ENCODE results near the gene CACNA1H.
A peak's percentile ranks its signal among the peaks of the same experiment; 100 is the strongest.
"Not testable (repeated sequence)": the region's sequence is repeated elsewhere in the genome, so short reads cannot be mapped to it uniquely, and the experiment has no call there.

CACNA1H gene

DNA sequence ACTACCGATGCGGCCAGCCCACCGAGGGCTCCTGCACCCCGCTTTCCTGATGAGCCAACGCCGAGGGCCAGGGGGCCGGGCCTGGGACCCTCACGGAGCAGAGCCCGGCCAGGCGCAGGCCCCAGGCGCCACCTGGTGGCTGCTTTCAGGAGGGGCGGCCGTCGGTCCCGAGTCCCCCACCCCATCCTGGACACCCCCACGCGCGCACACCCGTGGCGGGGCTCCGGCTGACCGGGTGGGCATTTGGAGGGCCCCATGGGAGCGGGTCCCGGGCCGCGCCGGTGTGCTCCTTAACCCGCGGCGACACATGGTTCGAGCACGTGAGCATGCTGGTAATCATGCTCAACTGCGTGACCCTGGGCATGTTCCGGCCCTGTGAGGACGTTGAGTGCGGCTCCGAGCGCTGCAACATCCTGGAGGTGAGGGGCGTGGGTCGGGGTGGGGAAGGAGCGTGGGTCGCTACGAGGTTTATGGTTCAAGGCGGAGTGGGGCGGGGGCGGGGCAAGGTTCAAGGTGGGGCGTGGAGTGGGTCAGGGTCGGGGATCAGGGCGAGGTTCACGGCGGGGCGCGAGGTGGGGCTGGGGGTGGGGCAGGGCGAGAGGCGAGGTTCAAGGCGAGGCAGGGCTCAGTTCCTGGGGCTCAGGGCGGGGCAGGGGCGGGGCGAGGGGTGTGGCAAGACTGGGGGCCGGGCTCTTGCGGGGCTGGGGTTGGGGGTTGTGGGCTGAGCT lies 41.9 kb downstream of the CACNA1H start:
- DNase-seq: peak; percentile 5

DNA sequence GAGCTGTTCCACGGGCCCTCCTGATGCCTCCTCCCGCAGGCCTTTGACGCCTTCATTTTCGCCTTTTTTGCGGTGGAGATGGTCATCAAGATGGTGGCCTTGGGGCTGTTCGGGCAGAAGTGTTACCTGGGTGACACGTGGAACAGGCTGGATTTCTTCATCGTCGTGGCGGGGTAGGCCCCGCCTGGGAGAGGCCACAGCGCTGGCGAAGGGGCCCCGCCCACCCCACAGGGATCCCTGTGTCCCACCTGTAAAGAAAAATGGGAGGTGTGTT lies 42.4 kb downstream of the CACNA1H start:
- DNase-seq: no peak

DNA sequence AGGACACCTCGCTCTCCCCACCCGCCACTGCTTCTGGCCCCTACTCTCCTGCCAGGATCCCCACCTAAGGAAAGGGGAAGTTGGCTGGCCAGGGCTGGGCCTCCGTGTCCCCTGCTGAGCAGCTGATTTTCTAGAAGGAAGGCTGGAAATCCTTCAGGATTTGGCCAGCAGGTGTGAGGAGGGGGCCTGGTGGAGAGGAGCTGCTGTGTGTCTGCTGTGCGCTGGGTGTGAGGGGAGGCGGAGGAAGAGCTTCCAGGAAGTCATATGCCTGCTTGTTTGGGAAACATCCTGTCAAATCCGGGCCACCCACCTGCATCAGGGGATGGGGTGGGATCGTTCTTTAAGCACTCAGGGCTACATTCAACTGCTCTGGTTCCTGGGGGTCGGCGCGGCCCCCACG lies 43.6 kb downstream of the CACNA1H start:
- no peak for DNase-seq

DNA sequence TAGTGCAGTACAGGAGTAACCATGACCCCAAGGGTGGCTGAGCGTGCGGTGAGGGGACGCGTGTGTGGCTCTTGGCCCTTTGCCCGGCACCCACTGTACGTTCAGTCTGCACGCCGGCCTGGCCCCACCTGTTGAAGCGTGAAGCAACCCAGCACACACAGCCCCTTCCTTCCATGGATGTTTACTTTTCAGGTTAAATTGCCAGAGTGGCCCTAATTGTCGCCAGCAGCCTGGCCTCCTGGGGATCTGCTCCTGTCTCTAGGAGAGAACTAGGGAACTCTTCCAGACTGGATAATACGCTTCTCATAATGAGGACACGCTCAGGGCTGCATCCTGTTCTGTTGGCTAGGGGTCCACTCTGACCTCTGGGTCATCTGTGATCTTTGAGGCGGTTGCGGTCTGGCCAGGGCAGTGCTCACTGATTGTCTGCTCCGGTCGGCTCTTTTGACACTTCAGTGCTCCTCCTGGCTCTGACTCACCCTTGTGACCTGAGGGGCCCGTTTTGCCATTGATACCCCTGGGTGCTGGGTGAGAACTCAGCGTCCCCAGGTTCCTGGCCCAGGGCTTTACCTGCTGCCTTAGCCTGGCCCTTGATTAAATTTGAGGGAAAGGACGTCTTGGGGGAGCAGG lies 44.4 kb downstream of the CACNA1H start:
- DNase-seq: peak; percentile 89

DNA sequence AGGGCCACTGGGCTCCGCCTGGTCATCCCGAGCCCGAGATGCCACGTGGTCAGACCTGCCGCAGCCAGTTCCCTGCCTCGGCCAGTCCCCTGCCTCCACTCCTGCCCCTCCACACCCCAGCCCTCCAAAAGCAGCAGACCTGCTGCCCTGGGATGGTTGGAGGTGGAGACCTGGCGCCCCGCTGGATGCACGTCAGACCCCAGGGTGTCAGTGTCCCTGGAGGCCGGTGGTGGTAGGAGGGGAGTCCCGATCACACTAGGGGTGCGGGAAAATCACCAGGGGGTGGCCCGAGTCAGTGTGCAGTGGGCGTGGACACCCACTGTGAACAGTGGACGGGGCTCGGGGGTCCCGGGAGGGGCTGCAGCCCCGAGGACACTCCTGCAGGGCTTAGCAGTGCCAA lies 45.3 kb downstream of the CACNA1H start:
- DNase-seq: no peak

DNA sequence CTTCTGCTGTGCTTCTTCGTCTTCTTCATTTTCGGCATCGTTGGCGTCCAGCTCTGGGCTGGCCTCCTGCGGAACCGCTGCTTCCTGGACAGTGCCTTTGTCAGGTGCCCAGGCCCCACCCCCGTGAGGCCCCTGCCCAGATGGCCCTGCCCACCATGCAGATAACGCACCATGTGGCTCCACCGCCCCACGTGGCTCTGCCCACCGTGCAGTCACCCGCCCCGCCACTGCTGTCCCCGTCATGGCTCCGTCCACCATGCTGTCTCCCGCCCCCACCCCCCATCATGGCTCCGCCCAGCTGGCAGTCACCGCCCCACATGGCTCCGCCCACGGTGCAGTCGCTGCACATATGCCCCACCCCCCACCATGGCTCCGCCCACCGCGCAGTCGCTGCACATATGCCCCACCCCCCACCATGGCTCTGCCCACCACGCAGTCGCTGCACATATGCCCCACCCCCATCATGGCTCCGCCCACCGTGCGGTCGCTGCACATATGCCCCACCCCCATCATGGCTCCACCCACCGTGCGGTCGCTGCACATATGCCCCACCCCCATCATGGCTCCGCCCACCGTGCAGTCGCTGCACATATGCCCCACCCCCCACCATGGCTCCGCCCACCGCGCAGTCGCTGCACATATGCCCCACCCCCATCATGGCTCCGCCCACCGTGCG lies 45.9 kb downstream of the CACNA1H start:
- DNase-seq: not testable (repeated sequence)

DNA sequence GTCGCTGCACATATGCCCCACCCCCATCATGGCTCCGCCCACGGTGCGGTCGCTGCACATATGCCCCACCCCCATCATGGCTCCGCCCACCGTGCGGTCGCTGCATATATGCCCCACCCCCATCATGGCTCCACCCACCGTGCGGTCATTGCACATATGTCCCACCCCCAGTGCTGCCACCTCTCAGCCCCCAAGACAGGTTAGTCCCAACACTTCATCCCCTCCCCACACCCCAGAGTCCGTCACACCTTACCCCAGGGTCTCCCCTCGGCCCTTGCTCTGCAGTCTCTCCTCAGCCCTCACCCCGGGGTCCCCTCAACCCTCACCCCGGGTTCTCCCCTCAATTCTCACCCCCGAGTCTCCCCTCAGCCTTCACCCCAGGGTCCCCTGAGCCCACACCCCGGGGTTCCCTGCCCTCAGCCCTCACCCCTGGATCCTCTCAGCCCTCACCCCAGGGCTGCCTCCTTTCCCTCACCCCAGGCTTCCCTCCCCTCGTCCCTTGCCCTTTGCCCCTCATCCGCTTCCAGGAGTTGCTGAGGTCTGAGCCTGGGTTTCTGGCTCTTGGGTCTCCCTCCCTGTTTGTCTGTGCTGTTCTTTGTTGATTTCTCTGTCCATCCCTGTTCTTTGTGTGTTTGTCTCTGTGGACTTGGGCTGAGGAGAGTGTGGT lies 46.6 kb downstream of the CACNA1H start:
- no peak for DNase-seq

DNA sequence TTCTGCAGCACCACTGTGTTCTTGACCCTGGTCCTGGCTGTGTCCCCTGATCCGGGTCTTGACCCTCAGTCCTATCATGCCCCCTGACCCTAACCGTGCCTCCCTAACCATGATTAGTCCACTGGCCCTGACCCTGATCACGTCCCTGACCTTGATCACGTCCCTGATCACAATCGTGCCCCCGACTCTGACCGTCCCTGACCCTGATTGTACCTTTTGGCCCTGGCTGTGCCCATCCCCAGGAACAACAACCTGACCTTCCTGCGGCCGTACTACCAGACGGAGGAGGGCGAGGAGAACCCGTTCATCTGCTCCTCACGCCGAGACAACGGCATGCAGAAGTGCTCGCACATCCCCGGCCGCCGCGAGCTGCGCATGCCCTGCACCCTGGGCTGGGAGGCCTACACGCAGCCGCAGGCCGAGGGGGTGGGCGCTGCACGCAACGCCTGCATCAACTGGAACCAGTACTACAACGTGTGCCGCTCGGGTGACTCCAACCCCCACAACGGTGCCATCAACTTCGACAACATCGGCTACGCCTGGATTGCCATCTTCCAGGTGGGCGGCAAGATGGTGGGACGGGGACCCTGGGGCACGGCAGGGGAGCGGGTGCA lies 47.2 kb downstream of the CACNA1H start:
- no peak for DNase-seq

DNA sequence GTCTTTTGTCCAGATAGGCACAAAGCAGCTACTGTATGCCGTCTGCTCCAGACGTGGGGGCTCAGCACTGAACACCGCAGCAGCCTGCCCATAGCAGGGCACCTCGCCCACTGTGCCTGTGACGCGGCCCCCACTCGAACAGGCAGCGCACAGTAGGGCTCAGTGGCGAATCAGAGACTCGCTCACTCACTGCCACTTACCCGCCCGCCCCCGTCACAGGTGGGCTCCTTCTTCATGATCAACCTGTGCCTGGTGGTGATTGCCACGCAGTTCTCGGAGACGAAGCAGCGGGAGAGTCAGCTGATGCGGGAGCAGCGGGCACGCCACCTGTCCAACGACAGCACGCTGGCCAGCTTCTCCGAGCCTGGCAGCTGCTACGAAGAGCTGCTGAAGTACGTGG lies 48.5 kb downstream of the CACNA1H start:
- no peak for DNase-seq

DNA sequence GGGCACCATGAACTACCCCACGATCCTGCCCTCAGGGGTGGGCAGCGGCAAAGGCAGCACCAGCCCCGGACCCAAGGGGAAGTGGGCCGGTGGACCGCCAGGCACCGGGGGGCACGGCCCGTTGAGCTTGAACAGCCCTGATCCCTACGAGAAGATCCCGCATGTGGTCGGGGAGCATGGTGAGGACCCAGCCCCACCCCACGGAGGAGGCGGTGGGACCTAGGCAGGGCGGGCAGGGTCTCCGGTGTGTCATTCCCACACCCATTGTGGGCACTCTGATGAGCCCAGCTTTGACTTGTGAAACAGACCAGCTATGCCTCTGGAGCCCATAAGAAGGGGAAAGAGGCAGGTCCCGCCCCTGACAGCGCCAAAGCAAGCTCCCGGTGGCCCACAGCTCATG lies 49.4 kb downstream of the CACNA1H start:
- DNase-seq: no peak

DNA sequence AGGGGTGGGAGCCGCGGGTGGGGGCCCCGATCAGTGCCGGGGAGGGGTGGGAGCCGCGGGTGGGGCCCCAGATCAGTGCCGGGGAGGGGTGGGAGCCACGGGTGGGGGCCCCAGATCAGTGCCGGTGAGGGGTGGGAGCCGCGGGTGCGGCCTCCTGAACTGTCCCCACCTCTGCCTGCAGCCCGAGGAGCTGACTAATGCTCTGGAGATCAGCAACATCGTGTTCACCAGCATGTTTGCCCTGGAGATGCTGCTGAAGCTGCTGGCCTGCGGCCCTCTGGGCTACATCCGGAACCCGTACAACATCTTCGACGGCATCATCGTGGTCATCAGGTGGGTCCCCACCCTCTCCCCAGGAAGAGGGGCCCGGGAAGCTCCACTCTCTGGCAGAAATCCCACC lies 52.0 kb downstream of the CACNA1H start:
- DNase-seq: no peak

DNA sequence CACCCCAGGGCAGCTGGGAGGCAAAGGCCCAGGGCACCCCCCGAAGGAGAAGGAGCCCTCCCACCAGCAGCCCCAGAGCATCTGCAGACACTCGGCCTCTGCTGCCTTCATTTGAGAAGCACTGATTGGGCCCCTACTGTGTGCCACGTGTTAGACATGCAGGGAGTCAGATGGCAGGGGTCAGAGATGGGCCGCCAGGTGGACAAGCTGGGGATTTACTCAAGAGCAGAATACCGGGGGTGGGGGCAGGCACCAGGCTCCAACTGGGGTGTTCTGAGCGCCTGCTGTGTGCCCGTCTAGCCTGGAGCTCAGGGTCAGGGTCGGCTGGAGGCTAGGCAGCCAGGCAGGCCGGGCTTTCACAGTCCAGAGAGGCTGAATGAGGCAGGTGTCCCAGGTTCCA lies 53.4 kb downstream of the CACNA1H start:
- no peak for DNase-seq

DNA sequence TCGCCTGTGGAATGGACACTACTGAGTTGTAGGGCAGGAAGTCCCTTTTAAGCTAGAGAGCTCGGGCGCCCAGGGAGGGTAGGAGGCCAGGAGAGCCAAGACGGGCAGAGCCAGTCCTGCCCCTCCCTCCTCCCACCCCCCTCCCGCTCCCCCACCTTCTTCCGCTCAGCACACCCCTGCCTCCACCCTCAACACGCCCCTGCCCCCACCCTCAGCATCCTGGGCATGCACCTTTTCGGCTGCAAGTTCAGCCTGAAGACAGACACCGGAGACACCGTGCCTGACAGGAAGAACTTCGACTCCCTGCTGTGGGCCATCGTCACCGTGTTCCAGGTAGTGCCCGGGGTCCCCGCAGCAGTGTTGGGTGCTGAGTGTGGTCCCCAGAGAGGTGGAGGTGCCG lies 53.9 kb downstream of the CACNA1H start:
- no peak for DNase-seq

DNA sequence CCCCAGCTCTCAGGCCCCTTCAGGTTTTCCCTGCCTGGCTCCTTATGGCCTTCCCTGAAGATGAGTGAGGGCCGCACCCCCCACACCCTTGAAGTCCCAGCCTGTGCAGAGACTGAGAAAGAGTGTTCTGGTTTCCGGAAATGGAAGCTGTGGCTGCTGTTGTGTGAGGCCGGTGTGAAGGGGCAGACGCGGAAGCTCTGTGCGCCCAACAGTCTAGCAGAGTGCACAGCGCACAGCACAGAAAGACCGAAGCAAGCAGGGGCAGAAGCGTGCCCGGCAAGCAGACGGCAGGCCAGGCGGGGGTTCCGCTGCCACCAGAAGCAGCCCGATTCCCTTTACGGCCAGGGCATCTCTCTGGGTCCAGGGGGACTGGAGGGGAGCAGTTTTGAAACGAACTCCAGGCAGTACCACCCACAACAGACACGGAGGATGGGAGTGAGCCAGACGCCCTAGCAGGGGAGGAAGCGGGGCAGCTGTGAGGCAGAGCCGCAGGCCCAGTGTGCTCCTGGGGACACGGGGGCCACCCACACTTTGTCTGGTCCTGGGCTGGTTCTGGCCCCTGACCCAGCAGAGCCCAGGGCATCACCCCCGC lies 55.4 kb downstream of the CACNA1H start:
- no peak for DNase-seq

DNA sequence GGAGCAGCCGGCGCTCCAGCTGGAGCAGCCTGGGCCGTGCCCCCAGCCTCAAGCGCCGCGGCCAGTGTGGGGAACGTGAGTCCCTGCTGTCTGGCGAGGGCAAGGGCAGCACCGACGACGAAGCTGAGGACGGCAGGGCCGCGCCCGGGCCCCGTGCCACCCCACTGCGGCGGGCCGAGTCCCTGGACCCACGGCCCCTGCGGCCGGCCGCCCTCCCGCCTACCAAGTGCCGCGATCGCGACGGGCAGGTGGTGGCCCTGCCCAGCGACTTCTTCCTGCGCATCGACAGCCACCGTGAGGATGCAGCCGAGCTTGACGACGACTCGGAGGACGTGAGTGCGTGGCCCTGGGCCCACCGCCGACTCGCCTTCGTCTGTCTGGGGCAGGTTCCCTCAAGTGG lies 56.2 kb downstream of the CACNA1H start:
- DNase-seq: no peak

DNA sequence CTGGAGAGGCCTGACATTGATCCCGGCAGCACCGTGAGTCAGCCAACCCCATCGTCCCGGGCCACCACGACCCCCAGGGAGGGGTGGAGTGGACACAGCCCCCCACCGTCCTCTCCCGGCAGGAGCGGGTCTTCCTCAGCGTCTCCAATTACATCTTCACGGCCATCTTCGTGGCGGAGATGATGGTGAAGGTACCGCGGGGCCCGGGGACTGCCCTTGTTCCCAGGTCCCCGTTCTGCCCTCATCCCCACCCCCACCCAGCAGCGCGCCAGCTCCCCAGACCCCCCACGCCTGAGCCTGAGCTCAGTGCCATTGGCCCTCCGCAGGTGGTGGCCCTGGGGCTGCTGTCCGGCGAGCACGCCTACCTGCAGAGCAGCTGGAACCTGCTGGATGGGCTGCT lies 57.6 kb downstream of the CACNA1H start:
- DNase-seq: no peak

DNA sequence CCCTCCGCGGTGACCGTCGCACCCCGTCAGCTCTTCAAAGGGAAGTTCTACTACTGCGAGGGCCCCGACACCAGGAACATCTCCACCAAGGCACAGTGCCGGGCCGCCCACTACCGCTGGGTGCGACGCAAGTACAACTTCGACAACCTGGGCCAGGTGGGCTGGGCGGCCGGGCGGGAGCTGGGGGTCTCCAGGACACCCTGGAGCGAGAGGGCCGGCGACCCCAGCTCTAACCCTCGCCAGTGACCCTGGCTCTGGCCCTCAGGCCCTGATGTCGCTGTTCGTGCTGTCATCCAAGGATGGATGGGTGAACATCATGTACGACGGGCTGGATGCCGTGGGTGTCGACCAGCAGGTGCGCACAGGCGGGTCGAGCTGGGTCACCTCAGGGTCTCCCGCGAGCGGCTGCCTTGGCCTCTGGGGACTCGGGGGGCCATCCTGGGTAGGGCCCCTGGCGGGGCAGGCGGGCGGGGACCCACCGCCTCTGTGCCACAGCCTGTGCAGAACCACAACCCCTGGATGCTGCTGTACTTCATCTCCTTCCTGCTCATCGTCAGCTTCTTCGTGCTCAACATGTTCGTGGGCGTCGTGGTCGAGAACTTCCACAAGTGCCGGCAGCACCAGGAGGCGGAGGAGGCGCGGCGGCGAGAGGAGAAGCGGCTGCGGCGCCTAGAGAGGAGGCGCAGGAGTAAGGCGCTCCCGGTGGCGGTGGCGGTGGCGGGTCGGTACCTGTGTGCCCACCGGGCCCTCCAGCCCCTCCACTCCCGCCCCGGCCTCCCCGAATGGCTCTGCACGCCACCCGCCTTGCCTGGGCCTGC lies 58.8 kb downstream of the CACNA1H start:
- DNase-seq: no peak

DNA sequence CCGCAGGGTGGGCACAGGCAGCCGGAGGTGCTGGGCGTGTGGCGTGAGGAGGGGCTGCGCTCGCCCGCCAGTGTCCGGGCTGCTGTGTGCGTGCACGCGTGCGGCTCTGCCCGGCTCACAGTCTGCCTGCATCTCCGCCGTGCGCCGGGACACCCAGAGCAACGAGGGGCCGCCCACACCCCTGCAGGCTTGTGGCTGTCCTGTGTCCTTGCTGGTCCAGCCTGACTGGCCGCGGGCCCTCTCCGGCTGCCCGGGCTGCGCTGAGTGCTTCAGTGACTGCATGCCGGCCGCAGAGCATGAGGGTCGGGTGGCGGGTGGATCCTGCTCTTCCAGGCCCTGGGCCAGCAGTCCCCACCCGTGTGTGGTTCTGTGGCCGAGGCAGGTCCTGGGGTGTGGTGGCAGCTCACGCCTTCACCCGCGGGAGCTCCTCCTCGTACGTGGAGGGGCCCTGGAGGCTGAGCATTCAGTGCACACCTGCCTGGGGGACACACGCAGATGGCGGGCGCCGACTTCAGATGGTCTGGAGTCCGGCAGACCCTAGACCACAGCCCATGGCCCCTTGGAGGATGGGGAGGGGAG lies 59.8 kb downstream of the CACNA1H start:
- no peak for DNase-seq

DNA sequence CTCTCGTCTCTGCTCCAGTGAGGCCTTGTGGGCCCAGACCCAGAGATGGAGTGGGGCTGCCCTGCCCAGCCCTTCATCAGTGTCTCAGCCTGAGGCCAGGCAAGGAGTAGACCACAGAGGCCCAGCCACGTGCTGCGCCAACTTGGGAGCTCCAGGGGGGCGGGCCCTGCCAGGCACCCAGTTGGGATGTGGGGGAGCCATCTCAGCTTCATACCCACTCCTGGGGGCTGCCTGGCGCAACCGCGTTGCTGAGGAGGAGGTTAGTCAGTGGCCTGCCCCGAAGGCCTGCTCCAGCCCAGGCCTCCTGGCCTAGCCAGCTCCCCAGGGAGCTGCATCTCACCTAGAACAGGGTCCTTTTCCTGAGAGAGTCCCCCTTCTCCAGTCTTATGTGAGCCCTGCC lies 60.3 kb downstream of the CACNA1H start:
- DNase-seq: no peak

DNA sequence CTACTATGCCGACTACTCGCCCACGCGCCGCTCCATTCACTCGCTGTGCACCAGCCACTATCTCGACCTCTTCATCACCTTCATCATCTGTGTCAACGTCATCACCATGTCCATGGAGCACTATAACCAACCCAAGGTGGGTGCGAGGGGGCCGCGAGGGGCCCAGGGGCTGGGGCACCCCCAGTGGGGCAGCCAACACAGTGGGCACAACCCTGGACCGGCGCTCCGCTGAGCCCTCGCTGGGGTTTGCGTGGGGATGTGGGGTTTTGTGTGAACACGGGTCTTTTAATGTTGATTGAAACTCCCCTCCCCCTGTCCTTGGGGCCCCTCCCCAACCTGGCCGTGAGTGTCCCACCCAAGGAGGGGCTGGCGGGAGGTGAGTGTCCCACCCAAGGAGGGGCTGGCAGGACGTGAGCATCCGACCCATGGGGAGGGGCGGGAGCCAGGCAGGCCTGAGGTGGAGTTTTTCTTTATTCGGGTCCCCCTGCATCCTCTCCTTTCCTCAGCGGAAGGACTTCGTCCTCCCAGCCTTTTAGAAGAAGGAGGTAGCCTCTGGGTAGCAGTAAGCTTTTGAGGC lies 61.0 kb downstream of the CACNA1H start:
- no peak for DNase-seq

DNA sequence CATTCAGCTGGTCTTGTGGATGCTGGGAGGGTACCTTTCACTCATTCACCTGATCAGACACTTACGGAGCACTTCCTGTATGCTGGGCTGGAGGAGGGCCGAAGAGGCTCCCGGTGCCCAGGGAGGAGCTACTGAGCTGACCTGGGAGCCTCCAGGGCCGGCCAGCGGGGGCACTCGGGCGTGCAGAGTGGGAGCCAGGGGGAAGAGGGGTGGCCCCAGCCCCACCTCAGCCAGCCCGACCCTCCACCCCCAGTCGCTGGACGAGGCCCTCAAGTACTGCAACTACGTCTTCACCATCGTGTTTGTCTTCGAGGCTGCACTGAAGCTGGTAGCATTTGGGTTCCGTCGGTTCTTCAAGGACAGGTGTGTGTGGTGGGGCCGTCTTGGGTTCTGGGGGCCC lies 61.8 kb downstream of the CACNA1H start:
- no peak for DNase-seq
